ENCODE measurements around the gene DNAH14. TPM values are rescaled to one million over a fixed set of nuclear protein-coding genes. Genes with fewer than 3 reads are reported as not detected.
"Not testable (repeated sequence)": the region's sequence is repeated elsewhere in the genome, so short reads cannot be mapped to it uniquely, and the experiment has no call there.

DNAH14 gene
- total RNA-seq, 1 donor from 2014 or later: 0.42 TPM

DNA sequence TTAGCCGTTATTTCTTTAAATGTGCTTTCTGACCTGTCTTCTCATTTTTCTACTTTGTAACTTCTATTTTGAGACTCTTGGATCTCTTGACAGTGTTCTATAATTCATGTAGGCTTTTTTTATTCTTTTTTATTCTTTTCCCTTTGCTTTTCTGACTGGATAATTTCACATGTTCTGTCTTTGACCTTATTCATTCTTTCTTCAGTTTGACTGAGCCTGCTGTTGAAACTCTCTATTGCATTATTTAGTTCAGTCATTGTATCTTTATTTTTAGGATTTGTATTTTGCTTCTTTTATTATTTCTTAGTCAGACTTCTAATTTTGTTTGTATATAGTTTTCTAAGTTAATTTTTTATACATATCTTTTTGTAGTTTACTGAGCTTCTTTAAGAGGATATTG lies 66.1 kb downstream of the DNAH14 start:
- intact Hi-C loops (cut with micrococcal nuclease): no loop called here

DNA sequence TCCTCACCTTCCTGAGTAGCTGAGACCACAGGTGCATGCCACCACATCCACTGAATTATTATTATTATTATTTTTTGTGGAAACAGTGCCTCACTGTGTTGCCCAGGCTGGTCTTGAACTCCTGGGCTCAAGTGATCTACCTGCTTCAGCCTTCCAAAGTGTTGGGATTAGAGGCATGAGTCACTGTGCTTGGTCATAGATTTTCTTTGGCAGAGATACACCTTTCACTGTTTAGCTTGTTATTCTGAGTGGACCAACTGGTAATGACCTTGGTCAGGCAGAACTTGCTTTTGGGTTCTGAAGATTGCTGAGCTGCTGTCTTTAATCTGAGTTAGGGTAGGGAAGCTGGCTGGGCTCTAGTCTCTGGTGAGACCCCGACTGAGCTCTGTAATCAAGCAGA lies 66.8 kb downstream of the DNAH14 start:
- intact Hi-C loops (cut with micrococcal nuclease): no loop called here

DNA sequence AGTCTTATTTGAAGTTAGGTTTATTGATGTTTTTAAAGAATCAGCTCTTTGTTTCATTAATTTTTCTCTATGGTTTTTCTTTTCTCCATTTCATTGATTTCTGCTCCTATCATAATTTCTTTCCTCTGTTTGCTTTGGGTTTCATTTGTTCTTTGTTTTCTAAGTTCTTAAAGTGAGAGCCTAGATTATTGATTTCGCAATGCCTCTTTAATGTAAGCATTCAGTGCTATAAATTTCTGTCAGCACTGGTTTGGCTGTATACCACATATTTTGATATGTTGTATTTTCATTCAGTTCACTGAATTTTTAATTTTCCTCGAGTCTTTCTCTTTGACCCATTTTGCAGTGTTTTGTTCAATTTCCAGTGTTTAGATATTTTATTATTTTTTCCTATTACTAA lies 68.7 kb downstream of the DNAH14 start:
- intact Hi-C loops (cut with micrococcal nuclease): no loop called here

DNA sequence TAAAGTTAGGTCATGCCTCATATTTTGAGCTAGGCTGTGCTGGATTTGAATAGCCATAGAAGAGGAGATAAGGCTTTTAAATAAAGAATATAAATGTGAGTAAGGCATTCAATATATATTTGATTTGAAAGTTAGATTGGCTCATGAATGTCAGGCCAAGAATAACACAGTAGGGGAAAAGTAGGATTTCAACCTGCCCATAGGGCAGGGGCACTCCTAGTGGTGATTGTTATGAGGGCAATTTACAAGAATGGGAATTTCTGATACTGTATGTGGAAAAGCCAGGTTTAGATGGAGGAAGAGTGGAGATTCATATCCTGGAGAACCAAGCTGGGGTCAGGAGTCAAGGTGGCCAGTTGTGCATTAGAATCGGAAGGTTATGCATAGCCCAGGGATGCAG lies 74.9 kb downstream of the DNAH14 start:
- intact Hi-C loops (cut with micrococcal nuclease): no loop called here

DNA sequence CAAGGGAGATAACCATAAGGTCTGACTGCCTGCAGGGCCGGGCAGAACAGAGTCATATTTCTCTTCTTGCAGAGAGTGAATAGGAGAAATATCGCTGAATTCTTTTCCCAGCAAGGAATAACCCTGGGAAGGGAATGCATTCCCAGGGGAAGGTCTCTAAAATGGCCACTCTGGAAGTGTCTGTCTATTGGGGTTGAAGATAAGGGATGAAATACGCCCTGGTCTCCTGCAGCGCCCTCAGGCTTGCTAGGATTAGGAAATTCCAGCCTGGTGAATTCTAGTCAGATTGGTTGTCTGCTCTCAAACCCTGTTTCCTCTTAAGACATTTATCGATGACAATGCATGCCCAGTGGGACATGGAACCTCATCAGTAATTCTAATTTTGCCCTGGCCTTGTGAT lies 76.9 kb downstream of the DNAH14 start:
- intact Hi-C loops (cut with micrococcal nuclease): not testable (repeated sequence)

DNA sequence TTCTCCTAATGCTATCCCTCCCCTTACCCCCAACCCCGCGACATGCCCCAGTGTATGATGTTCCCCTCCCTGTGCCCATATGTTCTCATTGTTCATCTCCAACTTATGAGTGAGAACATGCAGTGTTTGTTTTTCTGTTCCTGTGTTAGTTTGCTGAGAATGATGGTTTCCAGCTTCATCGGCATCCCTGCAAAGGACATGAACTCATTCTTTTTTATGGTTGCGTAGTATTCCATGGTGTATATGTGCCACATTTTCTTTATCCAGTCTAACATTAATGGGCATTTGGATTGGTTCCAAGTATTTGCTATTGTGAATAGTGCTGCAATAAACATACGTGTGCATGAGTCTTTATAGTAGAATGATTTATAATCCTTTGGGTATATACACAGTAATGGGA lies 78.6 kb downstream of the DNAH14 start:
- intact Hi-C loops (cut with micrococcal nuclease): not testable (repeated sequence)

DNA sequence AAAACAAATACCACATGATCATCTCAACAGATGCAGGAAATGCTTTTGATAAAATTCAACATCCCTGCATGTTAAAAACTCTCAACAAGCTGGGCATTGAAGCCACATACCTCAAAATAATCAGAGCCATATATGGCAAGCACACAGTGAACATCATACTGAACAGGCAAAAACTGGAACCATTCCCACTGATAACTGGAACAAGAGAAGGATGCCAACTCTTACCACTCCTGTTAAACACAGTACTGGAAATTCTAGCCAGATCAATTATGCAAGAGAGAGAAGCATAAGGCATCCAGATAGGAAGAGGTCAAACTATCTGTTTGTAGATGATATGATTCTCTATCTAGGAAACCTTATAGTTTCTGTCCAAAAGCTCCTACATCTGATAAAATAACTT lies 91.6 kb downstream of the DNAH14 start:
- intact Hi-C loops (cut with micrococcal nuclease): no loop called here

DNA sequence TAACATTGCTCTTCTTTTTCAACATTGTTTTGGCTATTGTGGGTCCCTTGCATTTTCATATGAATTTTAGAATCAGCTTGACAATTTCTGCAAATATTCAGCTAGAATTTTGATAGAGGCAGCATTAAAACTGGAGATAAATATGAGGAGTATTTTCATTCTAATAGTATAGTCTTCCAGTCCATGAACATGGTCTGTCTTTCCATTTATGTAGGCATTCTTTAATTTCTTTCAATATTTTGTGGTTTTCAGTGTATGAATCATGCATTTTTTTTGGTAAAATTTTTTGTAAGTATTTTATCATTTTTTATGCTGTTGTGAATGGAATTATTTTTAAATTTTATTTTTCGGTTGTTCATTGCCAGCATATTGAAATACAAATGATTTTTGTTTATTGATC lies 97.2 kb downstream of the DNAH14 start:
- intact Hi-C loops (cut with micrococcal nuclease): no loop called here

DNA sequence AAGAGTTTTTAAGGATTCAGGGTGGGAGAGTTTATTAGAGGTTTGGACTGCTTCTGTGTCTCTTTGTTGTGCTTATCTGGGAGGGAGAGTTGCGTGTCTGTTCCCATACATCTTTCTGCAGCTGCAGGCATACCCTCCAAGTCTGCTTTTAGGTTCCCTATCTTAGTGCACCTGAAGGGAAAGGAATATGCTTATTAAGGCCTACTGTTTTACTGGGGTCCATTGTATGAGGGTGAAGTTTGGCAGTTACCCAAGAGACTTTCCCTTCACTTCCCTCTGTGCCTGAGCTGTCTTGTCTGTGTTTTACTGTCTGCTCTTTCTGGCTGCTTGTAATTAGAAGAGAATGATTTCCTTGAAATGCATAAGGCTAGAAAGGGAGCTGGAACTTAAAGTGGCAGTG lies 107.0 kb downstream of the DNAH14 start:
- intact Hi-C loops (cut with micrococcal nuclease): not testable (repeated sequence)

DNA sequence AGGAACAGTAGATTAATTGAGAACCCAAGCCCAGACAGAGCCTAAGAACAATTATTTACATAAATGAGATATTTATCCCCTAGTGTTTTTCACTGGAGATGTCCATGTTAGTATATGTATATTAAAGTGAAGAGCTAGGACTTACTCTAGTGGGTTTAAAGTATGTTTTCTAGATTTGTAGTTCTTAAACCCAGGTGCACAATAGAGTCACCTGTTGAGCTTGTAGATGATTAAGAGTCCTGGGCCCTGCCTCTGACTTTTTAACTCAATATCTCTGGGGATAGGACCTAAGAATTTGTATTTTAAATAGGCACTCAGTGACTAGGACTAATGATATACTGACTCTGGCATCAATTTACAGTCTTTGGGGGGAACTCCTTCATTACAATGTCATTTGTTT lies 112.8 kb downstream of the DNAH14 start:
- intact Hi-C loops (cut with micrococcal nuclease): no loop called here

DNA sequence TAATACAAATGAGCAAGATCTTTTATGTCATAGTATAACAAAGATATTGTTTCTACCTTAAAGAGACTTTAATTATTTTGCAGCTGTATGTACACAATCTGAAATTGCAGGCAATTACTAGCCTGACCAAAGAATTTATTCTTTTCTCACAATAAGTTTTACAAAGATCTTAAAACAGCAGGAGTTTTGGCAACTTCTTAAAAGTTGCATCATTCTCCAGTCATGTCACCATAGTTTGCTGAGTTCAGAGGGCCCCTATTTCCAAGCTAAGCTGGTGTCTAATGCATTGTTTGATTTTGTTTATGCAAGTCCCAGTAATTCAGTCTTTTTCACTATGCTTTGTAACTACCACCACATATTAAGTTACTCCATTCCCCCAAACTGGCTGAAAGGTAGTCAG lies 114.8 kb downstream of the DNAH14 start:
- intact Hi-C loops (cut with micrococcal nuclease): no loop called here

DNA sequence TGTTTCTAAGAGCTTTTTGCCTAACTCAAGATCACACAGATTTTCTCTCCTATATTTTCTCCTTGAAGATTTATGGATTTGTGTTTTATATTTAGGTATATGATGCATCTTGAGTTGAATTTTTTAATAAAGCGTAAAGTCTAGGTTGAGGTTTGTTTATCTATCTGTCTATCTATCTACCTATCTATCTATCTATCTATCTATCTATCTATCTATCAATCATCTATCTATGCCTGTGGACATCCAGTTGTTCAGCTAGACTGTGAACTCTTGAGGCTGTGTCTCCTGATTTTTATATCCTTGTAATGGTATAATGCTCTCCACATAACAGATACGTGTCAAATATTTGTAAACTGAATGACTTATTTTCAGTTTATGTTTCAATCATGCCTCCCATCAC lies 120.1 kb downstream of the DNAH14 start:
- intact Hi-C loops (cut with micrococcal nuclease): no loop called here

DNA sequence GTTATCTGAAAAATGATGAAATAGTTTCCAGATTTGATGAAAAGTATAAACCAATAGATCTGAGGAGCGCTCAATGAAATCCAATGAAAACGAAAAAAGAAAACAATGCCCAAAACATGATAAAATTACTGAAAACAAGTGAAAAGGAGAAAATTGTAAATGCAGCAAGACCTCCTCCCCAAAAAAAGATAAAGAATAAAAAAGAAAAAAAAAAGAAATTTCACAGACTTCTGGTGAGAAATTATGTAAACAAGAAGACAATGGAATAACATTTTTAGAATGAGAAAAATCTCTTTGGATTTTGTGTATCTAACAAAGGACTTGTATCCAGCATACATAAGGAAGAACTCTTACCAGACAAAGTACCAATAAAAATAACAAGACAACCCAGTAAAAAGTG lies 134.2 kb downstream of the DNAH14 start:
- intact Hi-C loops (cut with micrococcal nuclease): no loop called here

DNA sequence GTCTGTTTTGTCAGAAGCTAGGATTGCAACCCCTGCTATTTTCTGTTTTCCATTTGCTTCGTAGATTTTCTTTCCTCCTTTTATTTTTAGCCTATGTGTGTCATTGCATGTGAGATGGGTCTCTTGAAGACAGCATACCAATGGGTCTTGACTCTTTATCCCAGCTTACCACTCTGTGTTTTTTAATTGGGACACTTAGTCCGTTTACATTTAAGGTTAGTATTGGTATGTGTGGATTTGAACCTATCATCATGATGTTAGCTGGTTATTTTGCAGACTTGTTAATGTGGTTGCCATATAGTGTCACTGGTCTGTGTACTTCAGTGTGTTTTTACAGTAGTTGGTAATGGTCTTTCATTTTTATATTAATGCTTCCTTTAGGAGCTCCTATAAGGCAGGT lies 141.5 kb downstream of the DNAH14 start:
- intact Hi-C loops (cut with micrococcal nuclease): no loop called here

DNA sequence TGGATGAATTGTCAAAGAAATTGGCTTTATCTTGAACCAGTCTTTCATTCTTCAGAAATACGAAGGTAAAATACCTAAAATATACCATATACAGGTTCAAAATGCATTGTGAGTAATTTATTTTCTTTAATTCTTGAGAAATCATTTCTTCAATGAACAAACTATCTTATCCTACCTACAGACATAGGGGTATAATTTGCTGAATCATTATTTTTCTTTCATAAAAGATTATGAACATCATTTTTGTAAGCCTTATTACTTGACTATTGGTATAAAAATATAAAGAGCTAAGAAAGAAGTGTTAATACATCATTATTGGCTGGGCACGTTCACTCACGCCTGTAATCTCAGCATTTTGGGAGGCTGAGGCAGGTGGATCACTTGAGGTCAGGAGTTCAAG lies 167.7 kb downstream of the DNAH14 start:
- intact Hi-C loops (cut with micrococcal nuclease): loop anchor here (10.0 kb wide), 1 partner anchor 272 kb away; no protein-coding TSS in a partner anchor

DNA sequence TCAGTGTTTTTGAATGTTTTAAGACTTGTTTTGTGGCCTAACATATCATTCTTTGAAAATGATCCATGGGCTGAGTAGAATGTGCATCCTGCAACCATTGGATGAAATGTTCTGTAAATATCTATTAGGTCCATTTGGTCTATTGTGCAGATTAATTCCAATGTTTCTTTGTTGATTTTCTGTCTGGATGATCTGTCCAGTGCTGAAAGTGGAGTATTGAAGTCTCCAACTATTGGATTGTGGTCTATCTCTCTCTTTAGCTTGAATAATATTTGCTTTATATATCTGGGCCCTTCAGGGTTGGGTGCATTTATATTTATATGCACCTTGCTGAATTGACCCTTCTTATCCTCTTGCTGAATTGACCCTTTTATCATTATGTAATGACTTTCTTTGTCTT lies 181.5 kb downstream of the DNAH14 start:
- intact Hi-C loops (cut with micrococcal nuclease): no loop called here

DNA sequence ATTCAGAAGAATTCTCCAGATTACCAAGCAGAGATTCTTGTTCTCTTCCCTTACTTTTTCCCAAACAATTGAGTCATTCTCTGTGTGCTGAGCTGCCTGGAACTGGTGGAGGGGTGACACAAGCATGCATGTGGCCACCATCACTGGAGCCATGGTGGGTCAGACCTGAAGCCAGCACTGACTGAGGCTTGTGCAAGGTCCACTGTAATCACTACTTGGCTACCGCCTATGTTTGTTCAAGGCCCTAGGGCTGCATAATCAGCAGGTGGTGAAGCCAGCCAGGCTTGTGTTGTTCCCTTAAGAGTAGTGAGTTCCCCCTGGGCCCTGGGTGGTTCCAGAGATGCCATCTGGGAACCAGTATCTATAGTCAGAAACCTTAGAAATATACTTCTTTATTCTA lies 183.8 kb downstream of the DNAH14 start:
- intact Hi-C loops (cut with micrococcal nuclease): no loop called here

DNA sequence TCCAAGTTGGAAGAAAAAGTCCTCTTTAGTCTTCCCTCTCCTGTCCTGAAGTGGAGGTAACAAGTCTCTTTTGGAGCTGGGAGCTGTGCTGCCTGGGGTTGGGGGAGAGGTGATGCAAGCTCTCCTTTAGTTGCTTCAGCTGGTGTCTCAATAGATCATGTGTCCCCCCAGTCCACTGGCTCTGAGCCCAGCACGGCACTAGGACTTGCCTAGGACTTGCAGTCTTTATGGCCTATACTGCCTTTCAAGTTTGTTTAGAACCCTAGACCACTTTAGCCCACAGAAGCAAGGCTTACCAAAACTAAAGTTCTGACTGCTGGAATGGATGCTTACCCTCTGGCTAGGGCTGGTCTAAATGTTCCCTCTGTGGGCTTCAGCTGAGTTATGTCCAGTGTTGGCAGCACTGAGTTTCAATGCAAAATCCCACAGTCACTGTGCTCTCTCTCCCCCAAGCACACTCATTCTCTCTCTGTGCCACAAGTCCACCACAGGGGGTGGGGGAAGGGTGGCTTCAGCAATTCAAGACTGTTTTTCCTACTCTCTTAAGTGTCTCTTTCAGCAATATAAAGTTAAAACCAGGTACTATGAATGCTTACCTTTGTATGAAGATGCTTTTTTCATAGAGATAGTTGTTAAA lies 185.0 kb downstream of the DNAH14 start:
- intact Hi-C loops (cut with micrococcal nuclease): no loop called here

DNA sequence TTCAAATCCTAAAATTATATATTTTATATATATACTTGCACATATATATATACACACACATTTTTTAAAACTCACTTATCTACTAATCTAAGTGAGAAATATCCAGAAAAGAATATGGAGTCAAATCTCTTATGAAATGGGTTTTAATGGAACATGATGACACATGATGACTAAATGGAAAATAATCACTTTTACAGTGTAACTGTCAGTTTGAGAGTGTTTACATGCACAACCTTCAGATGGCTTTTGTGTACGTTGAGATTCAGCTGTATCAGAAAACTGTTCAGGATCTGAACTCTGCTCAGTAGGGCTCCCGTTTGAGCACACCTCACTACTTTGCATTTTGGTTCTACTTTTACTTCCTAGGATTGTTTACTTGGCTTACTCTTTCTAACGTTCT lies 189.8 kb downstream of the DNAH14 start:
- intact Hi-C loops (cut with micrococcal nuclease): no loop called here

DNA sequence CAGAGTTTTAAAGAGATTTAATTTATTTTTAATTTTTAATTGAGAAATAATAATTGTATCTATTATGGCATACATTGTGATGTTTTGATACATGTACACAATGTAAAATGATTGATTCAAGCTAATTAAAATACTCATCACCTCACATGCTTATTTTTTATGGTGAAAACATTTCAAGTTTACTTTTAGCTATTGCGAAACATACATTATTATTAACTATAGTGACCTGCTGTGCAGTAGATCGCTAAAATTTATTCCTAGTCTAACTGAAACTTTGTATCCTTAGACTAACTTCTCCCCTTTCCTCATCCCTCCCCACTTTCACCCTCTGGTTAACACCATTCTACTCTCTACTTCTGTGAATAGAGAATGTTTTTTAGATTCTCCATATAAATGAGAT lies 191.6 kb downstream of the DNAH14 start:
- intact Hi-C loops (cut with micrococcal nuclease): no loop called here

DNA sequence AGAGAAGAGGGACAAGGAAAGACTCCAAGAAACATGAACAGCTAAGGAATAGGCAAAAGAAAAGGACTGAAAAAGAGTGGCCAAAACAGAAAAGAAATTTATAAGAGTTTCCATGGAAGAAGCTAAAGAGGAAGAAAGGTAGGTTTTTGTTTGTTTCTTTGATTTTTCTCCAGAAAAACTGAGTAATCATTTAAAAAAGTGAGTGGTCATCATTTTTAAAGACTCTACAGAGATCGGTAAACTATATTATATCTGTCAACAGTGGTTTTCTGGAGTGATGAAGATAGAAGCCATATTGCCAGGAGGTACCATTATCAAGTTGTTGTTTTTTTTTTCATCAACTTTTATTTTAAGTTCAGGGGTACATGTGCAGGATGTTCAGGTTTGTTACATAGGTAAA lies 202.4 kb downstream of the DNAH14 start:
- intact Hi-C loops (cut with micrococcal nuclease): no loop called here

DNA sequence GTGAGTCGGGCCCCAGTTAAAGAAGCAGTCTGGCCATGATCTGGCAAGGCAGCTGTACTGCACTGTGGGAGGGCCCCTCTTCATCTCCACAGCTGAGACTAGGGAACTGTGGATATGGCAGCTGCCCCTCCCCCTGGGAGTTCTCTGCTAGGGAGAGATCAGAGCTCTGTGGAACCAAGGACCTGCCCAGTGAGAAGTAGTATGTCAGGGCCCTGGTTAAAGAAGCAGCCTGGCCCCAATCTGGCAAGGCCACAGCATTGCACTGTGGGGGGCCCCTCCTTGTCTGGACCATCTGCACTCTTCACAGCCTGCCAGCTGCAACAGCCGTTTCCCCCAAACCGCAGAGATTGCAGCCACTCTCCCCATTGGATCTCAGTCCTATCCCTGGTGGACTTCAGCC lies 208.5 kb downstream of the DNAH14 start:
- intact Hi-C loops (cut with micrococcal nuclease): no loop called here

DNA sequence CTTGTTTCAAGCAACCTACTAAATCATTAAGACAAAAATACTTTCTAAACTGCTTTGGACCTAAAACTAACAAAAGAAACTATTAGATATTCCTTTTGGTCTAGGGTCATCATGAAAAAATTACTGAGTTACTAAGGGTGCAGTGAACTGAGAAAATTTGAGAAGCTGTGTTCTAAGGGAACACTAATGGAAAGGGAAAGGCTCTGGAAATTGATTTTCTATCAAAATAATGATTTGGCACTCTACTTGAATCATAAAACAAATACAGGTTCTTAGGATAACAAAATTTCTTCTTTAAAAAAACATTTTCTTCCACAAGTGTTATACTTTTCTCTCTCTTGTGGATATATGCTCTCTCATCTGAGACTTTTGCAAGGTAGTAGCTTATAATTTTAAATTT lies 213.5 kb downstream of the DNAH14 start:
- intact Hi-C loops (cut with micrococcal nuclease): no loop called here

DNA sequence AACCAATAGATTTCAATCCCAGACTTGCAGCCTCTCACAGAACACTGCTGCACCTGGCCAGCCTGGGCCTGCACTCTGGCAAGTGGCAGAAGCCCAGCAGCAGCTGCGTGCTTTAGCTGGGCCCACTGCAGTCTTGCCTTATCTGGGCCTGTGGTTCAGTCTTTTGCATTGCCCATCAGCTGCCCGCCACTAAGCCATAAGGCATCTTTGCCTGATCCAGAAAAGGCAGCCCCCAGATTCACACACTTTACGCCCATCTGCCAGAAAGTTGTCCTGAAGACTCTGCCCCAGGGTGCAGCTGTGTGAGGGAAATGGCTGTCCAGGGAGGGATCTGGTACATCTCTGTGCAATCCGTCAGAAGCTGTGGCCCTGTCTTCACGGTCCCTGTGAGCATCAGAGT lies 217.0 kb downstream of the DNAH14 start:
- intact Hi-C loops (cut with micrococcal nuclease): no loop called here
